Measurements from ENCODE around the gene LRRC71. TPM values are rescaled to one million over a fixed set of nuclear protein-coding genes. Genes with fewer than 3 reads are reported as not detected.
A peak's percentile ranks its signal among the peaks of the same experiment; 100 is the strongest.

The LRRC71 gene
- total RNA-seq, 4 donors from 2014 or later = not detected

DNA sequence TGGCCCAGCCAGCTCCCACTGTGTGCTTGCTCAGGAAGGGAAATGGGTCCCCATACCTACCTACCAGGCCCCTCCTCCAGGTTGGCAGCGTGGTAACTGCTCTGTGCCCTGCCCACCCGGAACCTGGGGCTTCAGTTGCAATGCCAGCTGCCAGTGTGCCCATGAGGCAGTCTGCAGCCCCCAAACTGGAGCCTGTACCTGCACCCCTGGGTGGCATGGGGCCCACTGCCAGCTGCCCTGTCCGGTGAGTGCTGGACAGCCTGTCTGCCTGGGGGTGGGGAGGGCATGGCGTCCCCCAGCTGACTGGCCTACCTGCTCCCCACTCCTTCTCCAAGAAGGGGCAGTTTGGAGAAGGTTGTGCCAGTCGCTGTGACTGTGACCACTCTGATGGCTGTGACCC lies 10.8 kb upstream of the LRRC71 start:
- Histone ChIP-seq H3K27me3 (no peaks in the 10 kb centered on the region), H3K4me1 (peaks cover 0 to 12% (median 0%) of the 10 kb centered on the region in 4 donors), H3K9me3 (no peaks in the 10 kb centered on the region), H3K4me3 (no peak overlapping the region), H3K36me3 (peaks cover 0 to 6% (median 0%) of the 10 kb centered on the region in 3 donors), H3K27ac (no peak overlapping the region)
- DNase-seq = no peak
- TF ChIP-seq, protein P1, sequence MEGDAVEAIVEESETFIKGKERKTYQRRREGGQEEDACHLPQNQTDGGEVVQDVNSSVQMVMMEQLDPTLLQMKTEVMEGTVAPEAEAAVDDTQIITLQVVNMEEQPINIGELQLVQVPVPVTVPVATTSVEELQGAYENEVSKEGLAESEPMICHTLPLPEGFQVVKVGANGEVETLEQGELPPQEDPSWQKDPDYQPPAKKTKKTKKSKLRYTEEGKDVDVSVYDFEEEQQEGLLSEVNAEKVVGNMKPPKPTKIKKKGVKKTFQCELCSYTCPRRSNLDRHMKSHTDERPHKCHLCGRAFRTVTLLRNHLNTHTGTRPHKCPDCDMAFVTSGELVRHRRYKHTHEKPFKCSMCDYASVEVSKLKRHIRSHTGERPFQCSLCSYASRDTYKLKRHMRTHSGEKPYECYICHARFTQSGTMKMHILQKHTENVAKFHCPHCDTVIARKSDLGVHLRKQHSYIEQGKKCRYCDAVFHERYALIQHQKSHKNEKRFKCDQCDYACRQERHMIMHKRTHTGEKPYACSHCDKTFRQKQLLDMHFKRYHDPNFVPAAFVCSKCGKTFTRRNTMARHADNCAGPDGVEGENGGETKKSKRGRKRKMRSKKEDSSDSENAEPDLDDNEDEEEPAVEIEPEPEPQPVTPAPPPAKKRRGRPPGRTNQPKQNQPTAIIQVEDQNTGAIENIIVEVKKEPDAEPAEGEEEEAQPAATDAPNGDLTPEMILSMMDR (IDR thresholded peaks at IDR 0.05) = no peak

DNA sequence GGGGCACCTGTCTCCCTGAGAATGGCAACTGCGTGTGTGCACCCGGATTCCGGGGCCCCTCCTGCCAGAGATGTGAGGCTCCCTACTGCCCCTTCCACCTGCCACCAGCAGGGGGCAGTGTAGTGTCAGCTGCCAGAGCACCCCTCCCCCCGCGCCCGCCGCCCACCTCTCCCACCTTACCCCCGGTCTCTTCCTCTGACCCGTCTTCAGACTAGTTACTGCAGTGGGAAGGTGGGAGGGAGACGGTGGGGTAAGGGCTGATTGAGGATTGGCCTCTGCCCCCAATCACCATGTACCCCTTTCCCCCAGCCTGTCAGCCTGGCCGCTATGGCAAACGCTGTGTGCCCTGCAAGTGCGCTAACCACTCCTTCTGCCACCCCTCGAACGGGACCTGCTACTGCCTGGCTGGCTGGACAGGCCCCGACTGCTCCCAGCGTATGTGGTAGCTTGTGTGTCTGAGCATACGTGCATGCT lies 10.1 kb upstream of the LRRC71 start:
- TF ChIP-seq POLR2A (IDR thresholded peaks at IDR 0.05) = no peak
- TF ChIP-seq, protein P1 (IDR thresholded peaks at IDR 0.05) = peak; percentile 20 to 78 (median 62)
- H3K36me3 ChIP-seq = peaks cover 0 to 6% (median 0%) of the 10 kb centered on the region in 3 donors
- H3K4me3 ChIP-seq = no peak overlapping the region
- H3K4me1 ChIP-seq = peaks cover 0 to 12% (median 0%) of the 10 kb centered on the region in 4 donors
- no peaks in the 10 kb centered on the region for H3K9me3 ChIP-seq
- peak in 2 of 3 donors; percentile 66 to 71 for DNase-seq
- H3K27me3 ChIP-seq = no peaks in the 10 kb centered on the region
- no peak overlapping the region for H3K27ac ChIP-seq

DNA sequence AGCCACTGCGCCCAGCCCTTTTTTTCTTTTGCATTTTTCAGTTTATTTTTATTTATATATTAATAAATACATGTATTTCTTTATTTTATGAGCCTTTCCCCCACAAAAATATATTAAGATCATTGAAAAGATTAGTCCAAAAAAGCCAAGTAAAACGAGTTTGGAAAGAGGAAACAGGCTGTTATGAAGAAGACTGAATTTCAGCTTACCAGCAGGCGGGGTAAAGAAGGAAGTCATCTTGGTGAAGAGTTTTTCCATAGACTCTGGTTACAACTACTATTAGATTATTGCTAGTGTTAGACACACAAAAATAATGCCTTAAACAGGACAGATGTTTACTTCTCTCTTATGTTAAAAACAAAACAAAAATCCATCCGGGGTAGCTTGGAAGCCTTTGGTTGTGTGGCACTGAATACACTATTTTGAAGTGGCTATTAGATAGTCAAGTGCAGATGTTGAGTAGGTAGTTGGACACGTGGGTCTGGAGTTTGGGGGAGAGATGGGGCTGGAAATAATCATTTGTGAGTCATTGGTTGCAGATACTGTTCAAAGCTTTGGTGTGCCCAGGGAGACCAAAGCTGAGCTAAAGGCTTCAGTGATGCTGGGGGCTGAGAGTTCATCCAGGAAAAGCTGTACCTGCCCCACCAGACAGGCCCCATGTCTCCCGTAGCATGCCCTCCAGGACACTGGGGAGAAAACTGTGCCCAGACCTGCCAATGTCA lies 8.7 kb upstream of the LRRC71 start:
- Histone ChIP-seq H3K4me3 (no peak overlapping the region), H3K4me1 (peaks cover 0 to 12% (median 0%) of the 10 kb centered on the region in 4 donors), H3K27ac (no peak overlapping the region), H3K36me3 (peaks cover 0 to 6% (median 0%) of the 10 kb centered on the region in 3 donors), H3K9me3 (no peaks in the 10 kb centered on the region), H3K27me3 (no peaks in the 10 kb centered on the region)
- no peak for DNase-seq
- no peak for TF ChIP-seq POLR2A (IDR thresholded peaks at IDR 0.05)
- TF ChIP-seq, protein P1 (IDR thresholded peaks at IDR 0.05) = no peak

DNA sequence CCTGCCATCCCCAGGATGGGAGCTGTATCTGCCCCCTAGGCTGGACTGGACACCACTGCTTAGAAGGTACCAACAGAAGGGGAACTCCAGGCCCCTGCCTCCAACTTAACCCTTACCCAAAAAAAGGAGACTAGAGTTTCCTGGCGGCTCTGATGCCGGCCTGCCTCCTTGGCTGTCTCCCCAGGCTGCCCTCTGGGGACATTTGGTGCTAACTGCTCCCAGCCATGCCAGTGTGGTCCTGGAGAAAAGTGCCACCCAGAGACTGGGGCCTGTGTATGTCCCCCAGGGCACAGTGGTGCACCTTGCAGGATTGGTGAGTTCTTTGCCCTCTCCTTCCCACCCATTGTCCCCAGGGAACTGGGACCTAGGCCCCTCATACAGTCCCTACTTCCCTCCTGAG lies 8.1 kb upstream of the LRRC71 start:
- no peak overlapping the region for H3K4me3 ChIP-seq
- H3K4me1 ChIP-seq = peaks cover 0 to 10% (median 0%) of the 10 kb centered on the region in 4 donors
- H3K27me3 ChIP-seq = no peaks in the 10 kb centered on the region
- TF ChIP-seq POLR2A (IDR thresholded peaks at IDR 0.05) = no peak
- TF ChIP-seq, protein P1 (IDR thresholded peaks at IDR 0.05) = no peak
- H3K9me3 ChIP-seq = no peaks in the 10 kb centered on the region
- no peak for DNase-seq
- no peak overlapping the region for H3K27ac ChIP-seq
- peaks cover 0 to 6% (median 0%) of the 10 kb centered on the region in 3 donors for H3K36me3 ChIP-seq

DNA sequence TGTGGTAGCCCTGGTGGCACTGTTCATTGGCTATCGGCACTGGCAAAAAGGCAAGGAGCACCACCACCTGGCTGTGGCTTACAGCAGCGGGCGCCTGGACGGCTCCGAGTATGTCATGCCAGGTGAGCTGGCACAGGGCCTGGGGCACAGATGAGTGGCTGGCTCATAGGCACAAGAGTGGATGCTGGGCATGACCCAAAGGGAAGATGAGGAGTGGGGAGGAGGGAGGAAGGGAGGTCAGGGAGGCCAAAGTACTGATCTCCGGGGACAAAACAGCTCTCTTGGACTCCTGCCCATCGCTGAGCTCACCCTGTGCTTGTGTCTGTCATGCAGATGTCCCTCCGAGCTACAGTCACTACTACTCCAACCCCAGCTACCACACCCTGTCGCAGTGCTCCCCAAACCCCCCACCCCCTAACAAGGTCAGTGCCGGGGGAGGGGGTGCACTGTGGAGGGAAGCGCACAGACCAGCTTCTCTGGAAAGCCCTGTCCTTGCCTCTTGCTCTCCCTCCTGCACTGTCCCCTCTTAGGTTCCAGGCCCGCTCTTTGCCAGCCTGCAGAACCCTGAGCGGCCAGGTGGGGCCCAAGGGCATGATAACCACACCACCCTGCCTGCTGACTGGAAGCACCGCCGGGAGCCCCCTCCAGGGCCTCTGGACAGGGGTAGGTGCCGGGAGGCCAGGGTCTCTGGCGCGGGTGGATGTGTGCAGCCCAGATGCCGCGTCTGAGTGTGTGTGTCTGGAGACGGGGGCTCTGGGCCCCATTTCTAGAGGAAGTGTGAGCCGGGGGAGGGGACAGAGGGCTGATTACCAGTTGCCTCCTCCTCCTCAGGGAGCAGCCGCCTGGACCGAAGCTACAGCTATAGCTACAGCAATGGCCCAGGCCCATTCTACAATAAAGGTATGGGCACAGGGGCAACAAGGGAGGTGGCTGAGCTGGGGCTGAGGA lies 7.3 kb upstream of the LRRC71 start:
- Histone ChIP-seq H3K4me3 (no peak overlapping the region), H3K27ac (no peak overlapping the region), H3K27me3 (no peaks in the 10 kb centered on the region), H3K36me3 (peaks cover 0 to 6% (median 0%) of the 10 kb centered on the region in 3 donors), H3K9me3 (no peaks in the 10 kb centered on the region), H3K4me1 (peaks cover 0 to 5% (median 0%) of the 10 kb centered on the region in 4 donors)
- no peak for TF ChIP-seq POLR2A (IDR thresholded peaks at IDR 0.05)
- TF ChIP-seq, protein P1 (IDR thresholded peaks at IDR 0.05) = no peak
- peak in 1 of 3 donors; percentile 43 for DNase-seq

Data from Peyer's patch (tissue), 4 donors.